ENCODE data around the gene NACAD.

The NACAD gene

DNA sequence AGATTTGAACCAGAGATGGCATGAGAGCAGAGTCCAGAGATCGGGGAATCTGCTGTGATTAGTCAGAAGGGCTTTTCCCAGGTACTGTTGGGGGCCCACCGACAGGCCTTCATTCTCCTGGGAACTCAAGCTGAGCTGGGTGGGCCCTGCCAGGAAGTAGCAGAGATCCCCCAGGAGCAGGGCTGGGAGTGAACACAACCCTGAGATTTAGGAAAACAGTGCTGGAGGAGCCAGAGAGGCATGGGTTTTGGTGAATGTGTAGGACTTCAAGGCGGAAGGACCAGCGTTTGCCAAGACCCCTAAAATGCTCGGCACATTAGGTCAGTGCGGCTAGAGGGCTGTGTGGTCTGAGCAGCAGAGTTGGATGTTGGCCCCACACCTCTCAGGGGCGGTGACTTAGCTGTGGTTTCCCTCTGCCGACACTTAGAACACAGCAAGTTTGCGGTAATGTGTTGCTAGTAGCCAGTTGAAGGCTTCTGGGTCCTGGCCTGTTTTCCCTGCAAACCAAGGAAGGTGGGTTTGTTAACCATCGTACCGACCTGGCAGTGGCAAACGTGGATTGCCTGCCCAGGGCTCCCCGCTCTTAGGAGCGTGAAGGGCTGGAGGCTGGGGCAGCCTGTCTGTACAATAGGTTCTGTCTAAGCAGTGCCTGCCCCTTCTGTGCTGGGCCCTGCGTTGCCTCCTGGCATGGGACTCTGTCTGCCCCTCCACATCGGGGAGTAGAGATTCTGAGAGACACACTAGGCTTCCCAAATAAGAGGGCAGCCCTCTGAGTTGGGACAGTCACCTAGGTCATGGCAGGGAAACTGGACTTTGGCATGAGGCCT, 14.0 kb downstream of the NACAD start:
- no peak for DNase-seq (ENCODE audit: low spot score)

DNA sequence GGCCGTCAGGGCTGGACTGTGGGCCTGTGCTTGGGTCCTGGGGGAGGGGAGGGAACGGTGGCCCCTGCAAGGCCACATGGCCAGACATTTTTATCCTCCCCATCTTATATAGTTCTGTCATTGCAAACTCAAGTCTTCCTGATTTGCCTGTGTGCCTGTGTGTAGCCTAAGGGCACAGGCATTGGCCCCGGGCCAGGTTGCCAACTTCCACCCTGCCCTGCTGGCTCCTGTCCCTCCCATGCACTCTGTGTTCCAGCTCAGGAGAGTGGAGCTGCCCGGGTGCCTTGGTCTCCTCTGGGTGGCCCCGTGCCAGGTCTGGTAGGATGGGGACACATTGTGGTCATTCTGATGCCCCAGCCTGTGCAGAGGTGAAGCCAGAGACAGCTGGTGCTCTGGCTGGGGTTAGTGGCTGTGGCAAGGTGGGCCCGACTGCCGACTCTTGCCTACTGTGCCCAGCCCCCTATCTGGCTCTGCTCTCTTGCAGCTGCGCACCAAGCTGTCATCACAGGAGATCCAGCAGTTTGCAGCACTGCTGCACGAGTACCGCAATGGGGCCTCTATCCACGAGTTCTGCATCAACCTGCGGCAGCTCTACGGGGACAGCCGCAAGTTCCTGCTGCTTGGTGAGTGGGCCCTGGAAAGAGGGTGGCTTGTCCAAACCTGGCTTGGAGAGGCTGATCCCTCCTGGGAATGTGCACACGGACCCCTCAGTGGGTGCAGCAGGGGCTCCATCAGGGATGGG, 14.8 kb downstream of the NACAD start:
- no peak for DNase-seq (ENCODE audit: low spot score)

- DNase-seq (ENCODE audit: low spot score): no peak
Observed at GRCh38 chr7:45073031-45073785, 15.6 kb downstream of the NACAD start.

DNA sequence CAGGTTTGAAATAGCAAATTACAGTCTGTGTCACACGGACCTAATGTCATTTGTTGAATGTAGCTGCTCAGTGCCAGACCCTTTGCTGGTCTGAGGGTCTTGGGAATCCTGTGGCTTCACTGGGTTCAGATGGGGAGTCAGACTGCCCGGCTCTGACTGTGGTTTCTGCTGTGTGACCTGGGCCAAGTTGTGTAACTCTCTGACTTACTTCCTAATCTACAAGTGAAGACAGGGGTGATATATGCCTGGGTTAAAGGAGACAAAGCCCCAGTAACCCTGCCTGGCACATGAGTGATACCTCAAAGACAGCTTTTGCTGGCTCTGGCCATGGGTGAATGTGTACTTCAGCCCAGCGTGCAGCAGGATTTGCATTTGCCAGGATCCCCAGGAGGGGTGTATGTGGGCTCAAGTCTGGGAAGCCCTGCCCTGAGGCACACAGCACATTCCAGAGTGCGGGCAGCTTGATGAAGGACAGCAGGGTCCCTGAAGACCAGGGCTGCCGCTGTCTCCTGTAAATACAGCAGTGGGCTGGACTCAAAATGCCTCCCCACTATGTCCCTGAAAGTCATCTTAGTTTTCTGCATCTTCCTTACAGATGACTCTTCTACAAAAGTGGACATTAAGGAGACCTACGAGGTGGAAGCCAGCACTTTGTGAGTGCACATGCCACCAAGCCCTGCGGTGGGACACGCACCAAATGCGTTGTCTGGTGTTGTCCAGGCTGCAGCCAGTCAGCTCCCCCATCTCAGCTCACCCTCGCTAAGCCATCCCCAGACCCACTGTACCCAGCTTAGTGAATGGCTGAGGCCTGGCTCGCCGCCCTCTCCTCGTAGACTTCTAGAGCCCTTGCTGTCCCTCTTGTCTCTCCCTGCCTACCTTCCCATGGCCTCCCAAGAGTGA, 16.4 kb downstream of the NACAD start:
- no peak for DNase-seq (ENCODE audit: low spot score)

GRCh38 chr7:45071528-45071927, 17.2 kb downstream of the NACAD start:
- no peak for DNase-seq (ENCODE audit: low spot score)

DNA sequence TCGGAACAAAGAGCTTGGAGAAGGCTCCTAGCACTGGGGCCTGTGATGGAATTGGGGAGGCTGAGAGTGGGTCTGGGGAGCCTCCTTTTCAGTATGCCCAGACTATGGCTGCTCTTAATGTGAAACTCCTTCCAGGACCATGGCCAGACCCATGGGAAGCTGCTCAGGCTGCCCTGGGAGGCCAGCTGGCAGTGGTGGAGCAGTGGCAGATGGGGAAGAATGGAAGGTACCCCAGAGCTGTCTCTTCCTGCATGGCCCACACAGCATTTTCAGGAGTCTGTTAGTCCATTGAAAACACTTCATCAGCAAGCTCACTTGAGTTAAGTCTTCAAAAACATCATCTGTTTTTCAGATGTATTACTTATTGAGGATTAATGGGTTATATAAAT, 18.5 kb downstream of the NACAD start:
- DNase-seq (ENCODE audit: low spot score): no peak

- no peak for DNase-seq (ENCODE audit: low spot score)
Observed at GRCh38 chr7:45069444-45070253, 19.1 kb downstream of the NACAD start.

- peak; percentile 27 for DNase-seq (ENCODE audit: low spot score)
Observed at GRCh38 chr7:45068236-45069023, 20.3 kb downstream of the NACAD start.

GRCh38 chr7:45067582-45067981, 21.2 kb downstream of the NACAD start:
- DNase-seq (ENCODE audit: low spot score): no peak

GRCh38 chr7:45066409-45066808, 22.4 kb downstream of the NACAD start:
- no peak for DNase-seq (ENCODE audit: low spot score)

GRCh38 chr7:45065031-45065995, 23.5 kb downstream of the NACAD start:
- DNase-seq (ENCODE audit: low spot score): no peak

DNA sequence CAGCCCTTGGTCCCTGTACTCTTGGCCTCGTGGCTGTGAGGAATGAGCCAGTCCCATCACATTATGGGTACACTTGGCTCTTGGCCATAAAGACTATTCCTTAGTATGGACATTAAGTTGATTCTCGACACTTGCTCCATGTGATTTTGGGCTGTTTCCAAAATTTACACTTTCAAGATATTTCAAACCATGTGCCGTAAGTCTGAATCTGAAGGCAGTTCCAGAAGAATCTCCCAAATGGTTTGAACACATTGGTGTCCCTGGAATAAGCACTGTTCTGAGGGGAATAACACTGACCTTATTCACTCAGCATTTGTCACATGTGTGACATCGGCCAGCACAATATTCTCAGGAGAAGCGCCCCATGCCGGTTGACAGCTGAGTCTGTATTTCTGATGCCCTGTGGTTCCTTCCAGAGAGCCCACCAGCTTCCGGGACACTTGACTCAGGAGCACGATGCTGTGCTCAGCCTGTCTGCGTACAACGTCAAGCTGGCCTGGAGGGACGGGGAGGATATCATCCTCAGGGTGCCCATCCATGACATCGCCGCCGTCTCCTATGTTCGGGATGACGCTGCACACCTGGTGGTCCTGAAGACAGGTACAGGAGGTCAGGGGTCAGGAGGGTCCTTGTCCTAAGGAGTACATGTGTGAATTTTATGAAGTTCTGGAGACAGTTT, 24.6 kb downstream of the NACAD start:
- no peak for DNase-seq (ENCODE audit: low spot score)

DNA sequence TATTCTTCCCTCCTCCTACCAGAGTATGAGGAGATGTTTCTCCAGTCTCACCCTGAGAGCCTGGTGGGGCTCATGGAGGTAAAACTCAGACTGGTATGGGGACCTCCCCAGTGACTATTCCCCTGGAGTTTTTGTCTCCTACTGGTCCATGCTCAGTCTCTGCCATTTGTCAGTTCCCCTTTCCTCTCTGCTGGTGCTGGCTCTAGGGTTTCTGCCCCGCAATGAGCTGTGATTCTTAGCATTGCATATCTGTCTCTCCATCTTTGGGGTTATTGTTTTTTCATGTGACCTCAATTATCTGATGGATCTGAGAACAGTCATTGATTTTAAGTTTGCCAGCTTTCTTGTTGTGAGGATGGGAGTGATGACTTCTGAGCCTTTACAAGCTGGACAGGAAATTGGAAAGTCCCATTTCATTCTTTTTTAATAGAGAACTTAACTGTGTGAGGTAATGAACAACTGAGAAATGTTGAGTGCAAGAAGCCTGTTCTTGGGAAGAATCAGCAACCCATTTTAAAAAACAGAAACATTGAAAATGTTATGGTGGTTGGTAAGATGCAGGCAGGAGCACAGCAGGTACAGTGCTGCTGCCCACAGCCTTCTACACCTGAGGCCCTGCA, 26.9 kb downstream of the NACAD start:
- DNase-seq (ENCODE audit: low spot score): no peak

GRCh38 chr7:45061352-45061751, 27.4 kb downstream of the NACAD start:
- no peak for DNase-seq (ENCODE audit: low spot score)

DNA sequence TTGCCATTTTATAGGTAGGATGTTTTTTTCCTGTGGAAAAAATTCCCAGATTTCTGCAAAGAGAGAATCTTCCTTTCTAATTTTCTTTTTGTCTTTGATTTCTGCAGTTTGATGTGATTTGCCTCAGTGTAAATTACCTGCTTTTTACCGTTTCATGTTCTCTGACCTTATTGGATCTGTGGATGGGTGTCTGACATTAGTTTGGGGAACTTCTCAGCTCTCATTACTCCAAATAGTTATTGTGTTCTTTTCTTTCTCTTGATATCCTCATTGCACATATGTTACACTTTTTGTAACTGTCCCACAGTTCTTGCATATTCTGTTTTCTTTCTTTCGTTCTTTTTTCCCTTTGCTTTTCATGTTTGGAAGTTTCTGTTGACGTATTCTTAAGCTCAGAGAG, 28.5 kb downstream of the NACAD start:
- DNase-seq (ENCODE audit: low spot score): no peak

DNA sequence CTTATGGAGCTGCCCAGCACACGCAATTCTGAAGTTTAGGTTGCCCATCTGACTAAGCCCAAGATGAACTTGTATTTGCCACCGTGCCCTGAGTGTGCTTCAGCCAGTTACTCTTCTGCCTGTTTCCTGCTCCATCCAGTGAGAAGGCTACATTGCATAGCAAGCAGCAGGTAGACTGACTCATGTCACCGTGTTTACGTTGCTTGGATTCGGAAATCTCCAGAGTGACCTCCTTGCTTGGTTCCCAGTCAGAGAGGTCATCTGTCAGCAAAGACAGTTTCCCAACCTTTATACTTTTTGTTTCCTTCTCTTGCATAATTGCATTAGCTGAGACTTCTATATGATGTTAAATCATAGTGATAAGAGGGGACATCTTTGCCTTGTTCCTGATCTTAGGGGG, 30.9 kb downstream of the NACAD start:
- DNase-seq (ENCODE audit: low spot score): no peak

- DNase-seq (ENCODE audit: low spot score): no peak
Observed at GRCh38 chr7:45055594-45056219, 33.1 kb downstream of the NACAD start.

Data from hematopoietic multipotent progenitor cell treated with erythropoietin and hydrocortisone succinate and interleukin-3 and kit ligand, for 15 days (in vitro differentiated cells).